Pancreas (tissue), 10 donors: Measurements from ENCODE around the gene VMAC. TPM values are rescaled to one million over a fixed set of nuclear protein-coding genes. Genes with fewer than 3 reads are reported as not detected.

Experiments
- ATAC-seq, 4 donors: fragments of 200-7000 bp; cut with Tn5 transposase; one replicate each; pipeline versions ENCODE4 v1.8.0 to v1.9.1; 2020; ENCODE audit warnings: mild to moderate bottlenecking in 4 of 4, moderate library complexity in 4 of 4
- DNase-seq, 6 donors: peaks; one replicate each; pipeline ENCODE4 v3.0.0-alpha.2; 2020
- FAIRE-seq: peaks from 2 replicates; lab custom pipeline; 2012; peaks lifted over from hg19 to GRCh38; lab: Jason Lieb, UNC
- H3K27ac ChIP-seq, 4 donors: fragments of 200-600 bp; sonication (generic); 1 replicate in 3 of 4; 2 replicates in 1 of 4; pipeline versions ENCODE4 v1.5.0 to v1.8.0; 2020
- H3K27me3 ChIP-seq, 4 donors: fragments of 200-600 bp; one replicate each; pipeline ENCODE4 v1.8.0; 2021
- H3K36me3 ChIP-seq, 3 donors: fragments of 200-600 bp; sonication (generic) in 1 of 3; one replicate each; pipeline versions ENCODE4 v1.5.0 to v1.8.0; 2020 to 2021
- H3K4me1 ChIP-seq, 3 donors: fragments of 200-600 bp; one replicate each; pipeline ENCODE4 v1.8.0; 2021
- H3K4me3 ChIP-seq, 4 donors: fragments of 200-600 bp; sonication (generic) in 2 of 4; one replicate each; pipeline versions ENCODE4 v1.5.0 to v1.8.0; 2020 to 2021
- H3K9me3 ChIP-seq, 4 donors: fragments of 200-600 bp; one replicate each; pipeline ENCODE4 v1.8.0; 2021
- CTCF ChIP-seq, 4 donors: fragments of 200-600 bp; sonication (generic) in 3 of 4; IDR thresholded peaks; one replicate each; pipeline versions ENCODE4 v1.5.0 to v1.8.0; 2021; ENCODE audit warnings: antibody characterized with exemption in 4 of 4
- WGBS, 2 donors: extraction: QIAGEN DNeasy Blood & Tissue Kit; methylation state at CpG; one replicate each; pipeline ENCODE4 v1.1.7; 2013; 5-methylcytosine and 5-hydroxymethylcytosine counted together
- intact Hi-C, 3 donors: fragments of 100-400 bp; cut with DNase I; formaldehyde crosslinking; loops; one replicate each; pipeline versions ENCODE4 v1.11.1 to v1.14.2; 2022
- polyA plus RNA-seq, 2 donors: library from polyadenylated mRNA; stranded (reverse); fragments of 200-250 nt; gene quantifications; one replicate each; pipeline ENCODE4 v1.2.3, GENCODE V29; 2013
- total RNA-seq, 6 donors: library from RNA; stranded (reverse); fragmentation: NEBNext Ultra II Directional in 4 of 6; extraction: Animal tissue kit (Norgen Biotek cat#: 25700) in 4 of 6; gene quantifications; one replicate each; pipeline versions ENCODE4 v1.2.1 to v1.2.4, GENCODE V29; 2021 to 2023
- donor health status: healthy with polysubstance abuse.
- donor health status: DM: no; HTN: no; CAD: no; lungs with moderate emphysema.
- donor health status: DM: no; HTN: no; CAD: no.
- donor health status: control.
- donor health status: control.
- donor health status: Bipolar disorder and iron deficiency.
- donor health status: DM: yes; HTN: yes; CAD: no.
- donor health status: DM: no; HTN: no; CAD: no.
- donor health status: DM: no; HTN: no; CAD: no.
- donor health status: DM: yes; HTN: yes; CAD: no.

The VMAC gene
- total and polyA plus RNA-seq, 8 donors, result 2.9 to 10.1 (median 4.6) TPM

- no peak overlapping the region for H3K27ac ChIP-seq
- peaks cover 0 to 5% (median 4%) of the 10 kb centered on the region in 3 donors for H3K4me1 ChIP-seq
- ATAC-seq (no peak), DNase-seq (peak in 1 of 6 donors; percentile 19), FAIRE-seq (no peak)
- WGBS, 2 donors, result 84 to 95% methylated on average over 13 of the region's 13 CpGs
- no peaks in the 10 kb centered on the region for H3K9me3 ChIP-seq
- TF ChIP-seq CTCF (IDR thresholded peaks at IDR 0.05), result no peak
- no peaks in the 10 kb centered on the region for H3K27me3 ChIP-seq
- H3K4me3 ChIP-seq, result no peak overlapping the region
- H3K36me3 ChIP-seq, result peaks cover 0 to 16% (median 12%) of the 10 kb centered on the region in 3 donors
- intact Hi-C loops, result loop anchor here in 1 of 3 donors (5.0 kb wide), 1 partner anchor 88 kb away; no protein-coding TSS in a partner anchor
These were observed 4.7 kb upstream of the VMAC start for GRCh38 chr19:5899728-5900526.

GRCh38 chr19:5900976-5901375 is 3.7 kb upstream of the VMAC start:
- no peak overlapping the region for H3K4me3 ChIP-seq
- TF ChIP-seq CTCF (IDR thresholded peaks at IDR 0.05), result no peak
- H3K36me3 ChIP-seq, result peaks cover 0 to 8% (median 3%) of the 10 kb centered on the region in 3 donors
- H3K4me1 ChIP-seq, result peaks cover 4 to 12% (median 5%) of the 10 kb centered on the region in 3 donors
- WGBS, 2 donors, result 87 to 93% methylated on average over 8 of the region's 8 CpGs
- no peaks in the 10 kb centered on the region for H3K27me3 ChIP-seq
- intact Hi-C loops, result no loop called here
- ATAC-seq (no peak), FAIRE-seq (no peak), DNase-seq (peak in 1 of 6 donors; percentile 12)
- H3K9me3 ChIP-seq, result no peaks in the 10 kb centered on the region
- H3K27ac ChIP-seq, result no peak overlapping the region

- Histone ChIP-seq H3K9me3 (no peaks in the 10 kb centered on the region), H3K4me1 (peaks cover 4 to 13% (median 6%) of the 10 kb centered on the region in 3 donors), H3K4me3 (peak overlapping the region; percentile 65 to 92 (median 85)), H3K27me3 (no peaks in the 10 kb centered on the region), H3K36me3 (no peaks in the 10 kb centered on the region), H3K27ac (peak overlapping the region; percentile 44 to 84 (median 72))
- TF ChIP-seq CTCF (IDR thresholded peaks at IDR 0.05), result no peak
- 1 to 2% methylated on average over 27 of the region's 27 CpGs for WGBS, 2 donors
- ATAC-seq, result no peak
- intact Hi-C loops, result no loop called here
- DNase-seq, result peak in 1 of 6 donors; percentile 44
- no peak for FAIRE-seq
These were observed 1.5 kb upstream of the VMAC start for GRCh38 chr19:5903056-5903623.

GRCh38 chr19:5903624-5904351 is 884 bp upstream of the VMAC start, which contains the start of gene NDUFA11:
NDUFA11 (minus strand) TSS chr19:5903790; CDS start chr19:5903708, 82 bp downstream.
- intact Hi-C loops, result no loop called here
- ATAC-seq (peak; percentile 67 to 83 (median 78)), DNase-seq (peak; percentile 93 to 100 (median 99)), FAIRE-seq (peak; percentile 5)
- Histone ChIP-seq H3K36me3 (no peaks in the 10 kb centered on the region), H3K9me3 (no peaks in the 10 kb centered on the region), H3K27ac (peak within 1 kb of the TSS; percentile 44 to 84 (median 72)), H3K4me3 (peak within 1 kb of the TSS; percentile 65 to 92 (median 85)), H3K4me1 (peaks cover 4 to 13% (median 6%) of the 10 kb centered on the region in 3 donors), H3K27me3 (no peaks in the 10 kb centered on the region)
- no peak for TF ChIP-seq CTCF (IDR thresholded peaks at IDR 0.05)
- WGBS, 2 donors, result 0% methylated on average over 57 of the region's 57 CpGs
